GM12878 (cell line): ENCODE measurements around the gene MMP13. TPM values are rescaled to one million over a fixed set of nuclear protein-coding genes. Genes with fewer than 3 reads are reported as not detected.

Experiments
- ATAC-seq: fragments of 200-7000 bp; cut with Tn5 transposase; 3 replicates; pipeline ENCODE4 v1.9.1; 2020; ENCODE audit warnings: mild to moderate bottlenecking, moderate library complexity
- BruUV-seq: library from RNA; stranded (reverse); fragments of 400-500 nt; replicated peaks from 2 replicates; lab custom pipeline; 2021; lab: Mats Ljungman, UMichigan
- CTCF ChIA-PET: fragments of 300-600 bp; sonication (Branson Sonifier 250); formaldehyde crosslinking; extraction: SDS; loops from one replicate; lab custom pipeline; 2021; ENCODE audit warnings: inconsistent platforms; lab: Yijun Ruan, JAX
- POLR2A ChIA-PET: fragments of 350-600 bp; formaldehyde crosslinking; extraction: SDS; loops from one replicate; lab custom pipeline; 2021; ENCODE audit warnings: inconsistent platforms; lab: Charles Lee
- RAD21 ChIA-PET: fragments of 300-600 bp; sonication (Branson Sonifier 250); formaldehyde crosslinking; loops from one replicate; lab custom pipeline; 2023; ENCODE audit warnings: antibody characterized with exemption; ENCODE audit not compliant: unreplicated experiment; lab: Charles Lee
- SMC1A ChIA-PET: fragments of 300-600 bp; sonication (Branson Sonifier 250); formaldehyde crosslinking; loops from one replicate; lab custom pipeline; 2023; ENCODE audit not compliant: unreplicated experiment, uncharacterized antibody; lab: Charles Lee
- DNase-seq: peaks from one replicate; pipeline ENCODE4 v3.0.0-alpha.2; 2011; ENCODE audit warnings: low read depth, low spot score
- FAIRE-seq: peaks from 3 replicates; lab custom pipeline; 2011; peaks lifted over from hg19 to GRCh38; lab: Jason Lieb, UNC
- H2AFZ ChIP-seq: 2 replicates; pipeline ENCODE4 v1.6.0; 2011; ENCODE audit warnings: low read depth, low read length, control low read depth; ENCODE audit not compliant: control insufficient read depth
- H3K27ac ChIP-seq: 2 replicates; pipeline ENCODE4 v1.5.1; 2011; ENCODE audit warnings: control low read depth; ENCODE audit not compliant: control insufficient read depth, insufficient read depth
- H3K27me3 ChIP-seq, 2 experiments: replicated peaks in 1 of 2; 2 replicates each; pipeline versions ENCODE4 v1.6.0 to v1.6.1; 2011; ENCODE audit warnings: low read length in 1 of 2; ENCODE audit not compliant: control insufficient read depth in 2 of 2, insufficient read depth in 2 of 2
- H3K36me3 ChIP-seq, 2 experiments: 2 replicates each; pipeline ENCODE4 v1.5.1; 2011; ENCODE audit warnings: low read length in 1 of 2; ENCODE audit not compliant: control insufficient read depth in 2 of 2, insufficient read depth in 2 of 2
- H3K4me1 ChIP-seq: 2 replicates; pipeline ENCODE4 v1.6.1; 2011; ENCODE audit warnings: mild to moderate bottlenecking, low read length, moderate library complexity, mixed read lengths; ENCODE audit not compliant: control insufficient read depth, insufficient read depth
- H3K4me2 ChIP-seq: 2 replicates; pipeline ENCODE4 v1.6.0; 2011; ENCODE audit warnings: control low read depth; ENCODE audit not compliant: control insufficient read depth, insufficient read depth
- H3K4me3 ChIP-seq: fragments of 200-600 bp; sonication (generic); 2 replicates; pipeline ENCODE4 v1.5.1; 2016
- H3K79me2 ChIP-seq: 2 replicates; pipeline ENCODE4 v1.6.0; 2011; ENCODE audit warnings: low read length; ENCODE audit not compliant: control insufficient read depth, insufficient read depth
- H3K9ac ChIP-seq: 2 replicates; pipeline ENCODE4 v1.8.0; 2011; ENCODE audit warnings: low read length, control low read depth, mixed read lengths; ENCODE audit not compliant: control insufficient read depth, insufficient read depth
- H3K9me3 ChIP-seq: replicated peaks from 3 replicates; pipeline ENCODE4 v1.5.1; 2011; ENCODE audit warnings: mild to moderate bottlenecking, low read length; ENCODE audit not compliant: control insufficient read depth, insufficient read depth
- H4K20me1 ChIP-seq: 2 replicates; pipeline ENCODE4 v1.6.0; 2011; ENCODE audit not compliant: control insufficient read depth, insufficient read depth
- MXI1 ChIP-seq: fragments of 150-350 bp; IDR thresholded peaks from 2 replicates; pipeline ENCODE4 v1.6.1; 2011; ENCODE audit warnings: low read depth, mild to moderate bottlenecking, inconsistent platforms, low read length, improper control_type of control experiment
- SREBF1 ChIP-seq: IDR thresholded peaks from 2 replicates; pipeline ENCODE4 v1.6.1; 2012; ENCODE audit warnings: mild to moderate bottlenecking, low read length
- ZNF687 ChIP-seq: fragments of 450-650 bp; IDR thresholded peaks from 2 replicates; pipeline ENCODE4 v1.6.1; 2017; ENCODE audit warnings: mild to moderate bottlenecking, moderate library complexity
- WGBS: methylation state at CpG from one replicate; pipeline ENCODE4 v1.1.6; 2016; ENCODE audit warnings: low lambda C conversion rate; ENCODE audit not compliant: insufficient replicate concordance, insufficient coverage; ENCODE audit errors: missing lambda C conversion rate; 5-methylcytosine and 5-hydroxymethylcytosine counted together
- in situ Hi-C: fragments of 300-500 bp; cut with MboI; formaldehyde crosslinking; loops from 9 replicates; pipeline ENCODE4 v1.14.3; 2018; ENCODE audit warnings: mixed read lengths
- intact Hi-C: fragments of 100-400 bp; cut with micrococcal nuclease; formaldehyde crosslinking; loops from one replicate; pipeline ENCODE4 v1.14.2; 2022; ENCODE audit not compliant: unreplicated experiment
- polyA plus RNA-seq, 11 experiments: library from polyadenylated mRNA; depleted of rRNA in 4 of 11; unstranded in 6 of 11; stranded (reverse) in 5 of 11; fragments of >200 nt; fragmentation: Nextera tagmentation in 4 of 11; fragmentation: Illumina TruSeq in 1 of 11; extraction: Ambion mirVana in 4 of 11; extraction: Trizol in 1 of 11; gene quantifications; 1 replicate in 1 of 11; 2 replicates in 10 of 11; pipeline versions ENCODE4 v1.2.1 to v1.2.3, GENCODE V29; 2011 to 2016; ENCODE audit warnings: inconsistent platforms in 2 of 11, missing spikeins in 2 of 11, low read depth in 1 of 11
- total RNA-seq, 4 experiments: library from RNA; depleted of rRNA in 3 of 4; stranded (reverse); fragments of >200 nt in 3 of 4; fragmentation: Illumina TruSeq in 1 of 4; extraction: Trizol in 1 of 4; gene quantifications; 2 replicates each; pipeline versions ENCODE4 v1.2.1 to v1.2.3, GENCODE V29; 2013 to 2021
- TF ChIP-seq, protein P1 (sequence below): fragments of 450-650 bp; IDR thresholded peaks from 2 replicates; pipeline ENCODE4 v1.6.1; 2017; ENCODE audit warnings: mild to moderate bottlenecking, moderate library complexity

Gene MMP13
- total and polyA plus RNA-seq, 10 of the 15 experiments (the other 5 are each of a cell fraction or from before 2014, with no cell fraction given), result 0.05 TPM; not detected in 9

DNA sequence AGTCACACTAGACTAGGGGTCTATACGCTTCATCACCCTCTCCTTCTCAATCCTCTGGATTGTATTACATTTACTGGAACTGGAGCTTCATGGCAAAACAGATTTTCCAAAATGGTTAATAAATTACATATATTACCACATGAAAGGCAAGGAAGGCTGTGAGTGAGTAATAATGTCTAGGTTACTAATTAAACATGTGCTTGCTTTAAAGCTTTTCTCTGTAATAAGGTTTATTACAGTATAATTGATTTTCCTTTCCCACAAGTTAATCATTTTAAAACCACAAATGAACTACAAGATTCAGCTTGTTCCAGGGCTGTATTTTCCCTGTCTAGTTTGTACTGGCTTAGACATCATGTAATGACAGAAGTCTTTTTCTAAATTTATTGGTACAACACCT is 25.6 kb downstream of the MMP13 start (continued):
- TF ChIP-seq, protein P1, sequence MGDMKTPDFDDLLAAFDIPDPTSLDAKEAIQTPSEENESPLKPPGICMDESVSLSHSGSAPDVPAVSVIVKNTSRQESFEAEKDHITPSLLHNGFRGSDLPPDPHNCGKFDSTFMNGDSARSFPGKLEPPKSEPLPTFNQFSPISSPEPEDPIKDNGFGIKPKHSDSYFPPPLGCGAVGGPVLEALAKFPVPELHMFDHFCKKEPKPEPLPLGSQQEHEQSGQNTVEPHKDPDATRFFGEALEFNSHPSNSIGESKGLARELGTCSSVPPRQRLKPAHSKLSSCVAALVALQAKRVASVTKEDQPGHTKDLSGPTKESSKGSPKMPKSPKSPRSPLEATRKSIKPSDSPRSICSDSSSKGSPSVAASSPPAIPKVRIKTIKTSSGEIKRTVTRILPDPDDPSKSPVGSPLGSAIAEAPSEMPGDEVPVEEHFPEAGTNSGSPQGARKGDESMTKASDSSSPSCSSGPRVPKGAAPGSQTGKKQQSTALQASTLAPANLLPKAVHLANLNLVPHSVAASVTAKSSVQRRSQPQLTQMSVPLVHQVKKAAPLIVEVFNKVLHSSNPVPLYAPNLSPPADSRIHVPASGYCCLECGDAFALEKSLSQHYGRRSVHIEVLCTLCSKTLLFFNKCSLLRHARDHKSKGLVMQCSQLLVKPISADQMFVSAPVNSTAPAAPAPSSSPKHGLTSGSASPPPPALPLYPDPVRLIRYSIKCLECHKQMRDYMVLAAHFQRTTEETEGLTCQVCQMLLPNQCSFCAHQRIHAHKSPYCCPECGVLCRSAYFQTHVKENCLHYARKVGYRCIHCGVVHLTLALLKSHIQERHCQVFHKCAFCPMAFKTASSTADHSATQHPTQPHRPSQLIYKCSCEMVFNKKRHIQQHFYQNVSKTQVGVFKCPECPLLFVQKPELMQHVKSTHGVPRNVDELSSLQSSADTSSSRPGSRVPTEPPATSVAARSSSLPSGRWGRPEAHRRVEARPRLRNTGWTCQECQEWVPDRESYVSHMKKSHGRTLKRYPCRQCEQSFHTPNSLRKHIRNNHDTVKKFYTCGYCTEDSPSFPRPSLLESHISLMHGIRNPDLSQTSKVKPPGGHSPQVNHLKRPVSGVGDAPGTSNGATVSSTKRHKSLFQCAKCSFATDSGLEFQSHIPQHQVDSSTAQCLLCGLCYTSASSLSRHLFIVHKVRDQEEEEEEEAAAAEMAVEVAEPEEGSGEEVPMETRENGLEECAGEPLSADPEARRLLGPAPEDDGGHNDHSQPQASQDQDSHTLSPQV, result no peak
- no peak for TF ChIP-seq MXI1

DNA sequence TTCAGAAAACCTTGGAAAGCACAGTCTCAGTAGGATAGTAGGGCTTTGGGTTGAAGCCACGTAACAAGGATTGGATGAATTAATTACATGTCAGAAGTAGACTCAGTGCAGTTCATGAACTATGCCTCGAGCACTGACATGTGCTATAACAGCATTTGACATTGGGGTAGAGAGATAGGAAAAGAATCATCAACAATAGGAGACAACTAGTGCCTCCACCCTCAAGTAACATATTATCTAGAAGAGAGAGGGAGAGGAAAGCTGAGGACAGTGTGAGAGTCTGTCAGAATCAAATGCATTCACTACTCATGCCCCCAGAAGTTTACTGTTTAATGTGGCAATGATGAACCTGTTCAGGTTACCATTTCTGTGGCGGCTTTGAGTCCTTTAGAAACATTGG is 26.4 kb downstream of the MMP13 start:
- ChIA-PET SMC1A (interaction anchor here (3.4 to 11.7 kb wide), 4 partner anchors 8 to 14 kb away, joined by 12 to 177 read pairs (median 76); no protein-coding TSS in a partner anchor), POLR2A (interaction anchor here (1.1 to 7.0 kb wide), 2 partner anchors 8 to 9 kb away, joined by 3 to 71 read pairs; no protein-coding TSS in a partner anchor), CTCF (interaction anchor here (1.3 to 11.6 kb wide), 6 partner anchors 8 to 107 kb away, joined by 3 to 160 read pairs (median 22); no protein-coding TSS in a partner anchor), RAD21 (interaction anchor here (6.2 to 11.6 kb wide), 2 partner anchors 8 to 15 kb away, joined by 53 to 140 read pairs; no protein-coding TSS in a partner anchor)
- Histone ChIP-seq H3K36me3 (no peaks in the 10 kb centered on the region), H3K9ac (no peak overlapping the region), H4K20me1 (no peaks in the 10 kb centered on the region), H3K27ac (no peak overlapping the region), H3K79me2 (no peaks in the 10 kb centered on the region), H3K4me3 (no peak overlapping the region), H2AFZ (no peak overlapping the region), H3K27me3 (peaks cover 0 to 3% of the 10 kb centered on the region in 2 experiments; a peak in 2 of 4 replicates), H3K4me2 (no peak overlapping the region), H3K9me3 (no peaks in the 10 kb centered on the region), H3K4me1 (no peaks in the 10 kb centered on the region)
- ATAC-seq (no peak), DNase-seq (no peak), FAIRE-seq (no peak)
- 0% methylated on average over 3 of the region's 3 CpGs for WGBS
- intact Hi-C loops, result no loop called here
- in situ Hi-C loops, result no loop called here
- no TSS peak for BruUV-seq
- no peak for TF ChIP-seq SREBF1
- 0 out of 2 replicates have a peak, but pooled peaks have one; percentile 29 for TF ChIP-seq ZNF687
